ENCODE data around the gene CPAMD8.
A peak's percentile ranks its signal among the peaks of the same experiment; 100 is the strongest.

CPAMD8 gene

GRCh38 chr19:17026706-17027534 is at the start of gene CPAMD8:
TSS of gene CPAMD8 (minus strand) at chr19:17026810. CDS start at chr19:17026642, 168 bp downstream.
- DNase-seq (ENCODE audit: low spot score) = no peak

GRCh38 chr19:17075864-17076542 is 49.4 kb upstream of the CPAMD8 start:
- no peak for DNase-seq (ENCODE audit: low spot score)

- peak; percentile 98 for DNase-seq (ENCODE audit: low spot score)
Measured at GRCh38 chr19:17075035-17075863, 48.6 kb upstream of the CPAMD8 start, which contains the start of the genes HAUS8 and MYO9B. TSS of gene HAUS8 (minus strand) at chr19:17075452. CDS start at chr19:17075422, 30 bp downstream. TSS of gene MYO9B (plus strand) at chr19:17075777. CDS start at chr19:17101718, 25,941 bp downstream.

GRCh38 chr19:17074634-17075034 is 48.0 kb upstream of the CPAMD8 start:
- DNase-seq (ENCODE audit: low spot score) = no peak

GRCh38 chr19:17073869-17074633 is 47.4 kb upstream of the CPAMD8 start:
- DNase-seq (ENCODE audit: low spot score) = peak; percentile 44

GRCh38 chr19:17070912-17071311 is 44.3 kb upstream of the CPAMD8 start:
- no peak for DNase-seq (ENCODE audit: low spot score)

GRCh38 chr19:17070421-17070820 is 43.8 kb upstream of the CPAMD8 start:
- DNase-seq (ENCODE audit: low spot score) = no peak

GRCh38 chr19:17069193-17069592 is 42.6 kb upstream of the CPAMD8 start:
- no peak for DNase-seq (ENCODE audit: low spot score)

GRCh38 chr19:17063428-17063827 is 36.8 kb upstream of the CPAMD8 start:
- peak; percentile 43 for DNase-seq (ENCODE audit: low spot score)

GRCh38 chr19:17061691-17062090 is 35.1 kb upstream of the CPAMD8 start:
- no peak for DNase-seq (ENCODE audit: low spot score)

GRCh38 chr19:17061205-17061604 is 34.6 kb upstream of the CPAMD8 start:
- no peak for DNase-seq (ENCODE audit: low spot score)

GRCh38 chr19:17060802-17061201 is 34.2 kb upstream of the CPAMD8 start:
- DNase-seq (ENCODE audit: low spot score) = no peak

- DNase-seq (ENCODE audit: low spot score) = no peak
Measured at GRCh38 chr19:17058236-17058635, 31.6 kb upstream of the CPAMD8 start.

- no peak for DNase-seq (ENCODE audit: low spot score)
Measured at GRCh38 chr19:17055636-17056035, 29.0 kb upstream of the CPAMD8 start.

GRCh38 chr19:17054746-17055145 is 28.1 kb upstream of the CPAMD8 start:
- no peak for DNase-seq (ENCODE audit: low spot score)

- DNase-seq (ENCODE audit: low spot score) = no peak
Measured at GRCh38 chr19:17052439-17052838, 25.8 kb upstream of the CPAMD8 start.

GRCh38 chr19:17049711-17050280 is 23.2 kb upstream of the CPAMD8 start:
- no peak for DNase-seq (ENCODE audit: low spot score)

GRCh38 chr19:17048885-17049453 is 22.4 kb upstream of the CPAMD8 start:
- no peak for DNase-seq (ENCODE audit: low spot score)

- DNase-seq (ENCODE audit: low spot score) = no peak
Measured at GRCh38 chr19:17045907-17046502, 19.4 kb upstream of the CPAMD8 start.

GRCh38 chr19:17043744-17044143 is 17.1 kb upstream of the CPAMD8 start:
- no peak for DNase-seq (ENCODE audit: low spot score)

Measured in hematopoietic multipotent progenitor cell treated with erythropoietin and hydrocortisone succinate and interleukin-3 and kit ligand, for 17 days (in vitro differentiated cells).